Stimulated activated CD8-positive, alpha-beta memory T cell treated with anti-CD3 and anti-CD28 coated beads, Interleukin-15, amount 100 ng/mL, for 48 hours (primary cell): ENCODE results near the gene TPSB2.

Experiments used
- DNase-seq, 2 donors: peaks; one replicate each; pipeline ENCODE4 v3.0.0-alpha.2; 2020; ENCODE audit warnings: low read depth in 2 of 2

The TPSB2 gene

GRCh38 chr16:1220098-1220728, 9.8 kb downstream of the TPSB2 start:
- DNase-seq, result no peak

- no peak for DNase-seq
These were observed 10.9 kb downstream of the TPSB2 start for GRCh38 chr16:1218930-1219611.

- DNase-seq, result no peak
These were observed 11.7 kb downstream of the TPSB2 start for GRCh38 chr16:1218061-1218929.

GRCh38 chr16:1217526-1217925, 12.5 kb downstream of the TPSB2 start:
- no peak for DNase-seq

GRCh38 chr16:1216681-1217400, 13.1 kb downstream of the TPSB2 start:
- DNase-seq, result no peak

- no peak for DNase-seq
These were observed 13.7 kb downstream of the TPSB2 start for GRCh38 chr16:1216296-1216619.

- DNase-seq, result no peak
These were observed 14.2 kb downstream of the TPSB2 start for GRCh38 chr16:1215574-1216295.

- DNase-seq, result no peak
These were observed 15.3 kb downstream of the TPSB2 start for GRCh38 chr16:1214719-1215118.

- no peak for DNase-seq
These were observed 16.1 kb downstream of the TPSB2 start for GRCh38 chr16:1213796-1214372.

GRCh38 chr16:1213231-1213630, 16.8 kb downstream of the TPSB2 start:
- DNase-seq, result no peak

GRCh38 chr16:1212616-1213194, 17.3 kb downstream of the TPSB2 start:
- no peak for DNase-seq

GRCh38 chr16:1211451-1212268, 18.3 kb downstream of the TPSB2 start:
- no peak for DNase-seq

GRCh38 chr16:1210461-1210860, 19.5 kb downstream of the TPSB2 start:
- no peak for DNase-seq

- no peak for DNase-seq
These were observed 20.9 kb downstream of the TPSB2 start for GRCh38 chr16:1209081-1209480.

- no peak for DNase-seq
These were observed 21.6 kb downstream of the TPSB2 start for GRCh38 chr16:1208239-1208830.

GRCh38 chr16:1206786-1207185, 23.2 kb downstream of the TPSB2 start:
- no peak for DNase-seq

GRCh38 chr16:1206326-1206725, 23.7 kb downstream of the TPSB2 start:
- no peak for DNase-seq

GRCh38 chr16:1204933-1205332, 25.1 kb downstream of the TPSB2 start:
- DNase-seq, result no peak

GRCh38 chr16:1202274-1202673, 27.7 kb downstream of the TPSB2 start:
- no peak for DNase-seq

GRCh38 chr16:1201444-1201843, 28.5 kb downstream of the TPSB2 start:
- DNase-seq, result no peak
